Activated T-helper 17 cell treated with anti-CD3 and anti-CD28 coated beads, Interleukin-2, amount 50 U/mL, for 72 hours (primary cell): ENCODE results near the gene FAM193A. TPM values are rescaled to one million over a fixed set of nuclear protein-coding genes. Genes with fewer than 3 reads are reported as not detected.
"Not testable (repeated sequence)": the region's sequence is repeated elsewhere in the genome, so short reads cannot be mapped to it uniquely, and the experiment has no call there.

Source experiments
- ATAC-seq: fragments of 150-1000 bp; cut with Tn5 transposase; replicated peaks from 2 replicates; pipeline ENCODE4 v1.10.0; 2021; ENCODE audit warnings: mild to moderate bottlenecking, moderate library complexity
- H3K27ac Mint-ChIP-seq: one replicate; pipeline ENCODE4 v1.8.0; 2022; ENCODE audit warnings: mixed read lengths
- H3K27me3 Mint-ChIP-seq: one replicate; pipeline ENCODE4 v1.8.0; 2022; ENCODE audit warnings: mixed read lengths
- H3K36me3 Mint-ChIP-seq: one replicate; pipeline ENCODE4 v1.8.0; 2022; ENCODE audit warnings: low read depth, mild to moderate bottlenecking, mixed read lengths
- H3K4me1 Mint-ChIP-seq: one replicate; pipeline ENCODE4 v1.8.0; 2022; ENCODE audit warnings: mixed read lengths
- H3K4me3 Mint-ChIP-seq: one replicate; pipeline ENCODE4 v1.8.0; 2022; ENCODE audit warnings: mild to moderate bottlenecking, mixed read lengths
- H3K9me3 Mint-ChIP-seq: one replicate; pipeline ENCODE4 v1.8.0; 2022; ENCODE audit warnings: mixed read lengths
- total RNA-seq, 2 donors: library from RNA; stranded (reverse); gene quantifications; one replicate each; pipeline ENCODE4 v1.2.3, GENCODE V29; 2022

FAM193A gene
- total RNA-seq, 2 donors from 2014 or later = 28.9 to 35.3 TPM

DNA sequence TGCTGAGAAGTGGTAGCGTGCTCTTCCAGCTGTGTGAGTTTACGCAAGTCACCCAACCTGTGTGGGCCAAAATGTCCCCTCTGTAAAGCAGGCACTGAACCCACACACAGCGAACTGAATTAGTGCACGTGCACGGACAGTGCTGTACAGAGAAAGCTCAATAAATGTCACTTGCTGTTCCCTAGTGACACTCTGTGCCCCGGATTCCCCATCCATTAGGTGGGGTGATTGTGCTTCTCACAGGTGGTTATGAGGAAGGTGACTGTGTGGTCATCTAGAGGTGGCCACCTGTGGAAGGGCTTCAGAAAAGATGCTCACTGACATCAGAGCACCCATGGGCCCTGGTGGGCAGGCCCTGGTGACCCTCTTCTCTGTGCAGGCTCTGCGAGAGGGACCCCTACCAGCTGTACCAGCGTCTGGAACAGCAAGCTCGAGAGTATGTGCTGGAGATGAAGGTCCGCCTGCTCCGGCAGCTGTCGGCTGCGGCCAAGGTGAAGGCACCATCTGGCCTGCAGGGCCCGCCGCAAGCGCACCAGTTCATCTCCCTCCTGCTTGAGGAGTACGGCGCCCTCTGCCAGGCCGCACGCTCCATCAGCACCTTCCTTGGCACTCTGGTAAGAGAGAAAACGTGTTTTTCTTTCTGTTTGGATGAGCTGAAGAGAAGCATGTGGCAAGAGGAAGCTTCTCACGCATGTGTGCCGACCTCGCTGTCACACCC is 94.3 kb downstream of the FAM193A start:
- H3K4me1 Mint-ChIP-seq = no peaks in the 10 kb centered on the region

GRCh38 chr4:2634014-2634413 is 97.6 kb downstream of the FAM193A start:
- no peaks in the 10 kb centered on the region for H3K4me1 Mint-ChIP-seq
- peaks cover 92% of the 10 kb centered on the region for H3K36me3 Mint-ChIP-seq
- no peak for ATAC-seq
- no peaks in the 10 kb centered on the region for H3K9me3 Mint-ChIP-seq
- no peaks in the 10 kb centered on the region for H3K27me3 Mint-ChIP-seq
- H3K27ac Mint-ChIP-seq = peak overlapping the region; percentile 31
- H3K4me3 Mint-ChIP-seq = no peak overlapping the region

More for the DNA sequence above, 94.3 kb downstream of the FAM193A start:
- Mint-ChIP-seq H3K9me3 (no peaks in the 10 kb centered on the region), H3K27ac (no peak overlapping the region), H3K36me3 (peaks cover 90% of the 10 kb centered on the region), H3K4me3 (no peak overlapping the region), H3K27me3 (no peaks in the 10 kb centered on the region)
- no peak for ATAC-seq

GRCh38 chr4:2636331-2636730 is 99.9 kb downstream of the FAM193A start:
- peaks cover 91% of the 10 kb centered on the region for H3K36me3 Mint-ChIP-seq
- no peaks in the 10 kb centered on the region for H3K27me3 Mint-ChIP-seq
- H3K9me3 Mint-ChIP-seq = no peaks in the 10 kb centered on the region
- peak overlapping the region; percentile 46 for H3K27ac Mint-ChIP-seq
- H3K4me1 Mint-ChIP-seq = no peaks in the 10 kb centered on the region
- no peak overlapping the region for H3K4me3 Mint-ChIP-seq
- ATAC-seq = no peak

DNA sequence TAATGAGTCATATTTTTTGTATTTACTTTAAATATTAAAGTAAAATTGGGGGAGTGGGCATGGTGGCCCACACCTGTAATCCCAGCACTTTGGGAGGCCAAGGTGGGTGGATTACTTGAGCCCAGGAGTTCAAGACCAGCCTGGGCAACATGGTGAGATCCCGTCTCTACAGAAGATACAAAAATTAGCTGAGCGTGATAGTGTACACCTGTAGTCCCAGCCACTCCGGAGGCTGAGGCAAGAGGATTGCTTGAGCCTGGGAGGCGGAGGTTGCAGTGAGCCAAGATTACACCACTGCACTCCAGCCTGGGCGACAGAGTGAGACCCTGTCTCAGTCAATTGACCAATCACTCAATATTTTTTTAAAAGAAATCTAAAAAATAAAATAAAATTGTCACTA is 100.5 kb downstream of the FAM193A start:
- not testable (repeated sequence) for H3K27ac Mint-ChIP-seq, H3K4me3 Mint-ChIP-seq, H3K27me3 Mint-ChIP-seq, H3K4me1 Mint-ChIP-seq, H3K9me3 Mint-ChIP-seq, ATAC-seq
- peaks cover 91% of the 10 kb centered on the region for H3K36me3 Mint-ChIP-seq

DNA sequence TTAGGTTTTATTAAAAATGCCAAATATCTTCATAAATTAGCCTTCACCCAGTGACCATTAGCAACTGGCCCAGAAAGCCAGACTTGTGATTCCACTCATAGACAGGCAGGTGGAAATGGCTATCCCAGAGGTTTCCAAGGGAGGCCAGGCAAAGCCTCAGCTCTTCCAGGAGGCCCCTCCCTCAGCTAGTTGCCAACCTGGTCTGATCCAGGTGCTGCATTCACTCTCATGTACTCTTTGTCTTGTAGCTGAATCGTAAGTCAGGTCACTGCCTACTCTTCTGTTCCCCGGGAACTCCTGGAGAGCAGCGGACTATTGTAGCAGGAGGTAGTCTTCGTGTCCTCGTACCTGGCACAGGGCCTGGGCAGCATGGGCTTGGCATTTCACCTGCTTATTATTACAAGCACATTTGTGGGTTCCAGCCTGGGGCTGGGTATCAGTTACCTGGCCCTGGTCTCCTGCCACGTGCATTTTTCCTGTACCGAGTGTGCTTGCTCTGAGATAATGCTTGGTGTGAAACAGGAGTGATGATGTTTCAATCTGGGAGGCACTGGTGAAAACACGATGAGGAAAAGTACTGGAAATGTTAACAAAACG is 101.6 kb downstream of the FAM193A start:
- H3K27me3 Mint-ChIP-seq = no peaks in the 10 kb centered on the region
- H3K4me1 Mint-ChIP-seq = no peaks in the 10 kb centered on the region
- H3K9me3 Mint-ChIP-seq = no peaks in the 10 kb centered on the region
- no peak for ATAC-seq
- peaks cover 95% of the 10 kb centered on the region for H3K36me3 Mint-ChIP-seq
- no peak overlapping the region for H3K27ac Mint-ChIP-seq
- no peak overlapping the region for H3K4me3 Mint-ChIP-seq

DNA sequence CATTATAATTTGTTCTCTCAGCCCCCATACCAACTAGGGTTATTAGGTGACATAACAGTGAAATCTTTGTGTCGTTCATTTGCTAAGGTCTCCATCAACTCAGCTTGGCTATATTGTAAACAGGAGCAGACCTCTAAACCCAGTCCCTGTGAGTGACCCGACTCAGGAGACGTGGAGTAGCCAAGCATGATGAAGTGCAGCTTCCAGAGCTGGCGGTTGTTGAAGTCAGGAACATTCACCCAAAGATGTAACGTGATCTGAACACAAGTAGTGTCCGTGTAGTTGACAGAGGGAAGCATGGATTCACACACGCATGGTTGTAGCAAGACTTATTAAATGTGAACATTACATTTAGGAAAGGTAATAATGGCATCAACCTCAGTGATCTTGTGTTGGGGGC is 102.3 kb downstream of the FAM193A start:
- Mint-ChIP-seq H3K9me3 (no peaks in the 10 kb centered on the region), H3K27me3 (no peaks in the 10 kb centered on the region), H3K27ac (no peak overlapping the region), H3K36me3 (peaks cover 95% of the 10 kb centered on the region), H3K4me1 (no peaks in the 10 kb centered on the region), H3K4me3 (no peak overlapping the region)
- no peak for ATAC-seq

- H3K27ac Mint-ChIP-seq = no peak overlapping the region
- no peak for ATAC-seq
- H3K27me3 Mint-ChIP-seq = no peaks in the 10 kb centered on the region
- no peak overlapping the region for H3K4me3 Mint-ChIP-seq
- peaks cover 97% of the 10 kb centered on the region for H3K36me3 Mint-ChIP-seq
- no peaks in the 10 kb centered on the region for H3K9me3 Mint-ChIP-seq
- no peaks in the 10 kb centered on the region for H3K4me1 Mint-ChIP-seq
These were observed 106.5 kb downstream of the FAM193A start for GRCh38 chr4:2642968-2643367.

DNA sequence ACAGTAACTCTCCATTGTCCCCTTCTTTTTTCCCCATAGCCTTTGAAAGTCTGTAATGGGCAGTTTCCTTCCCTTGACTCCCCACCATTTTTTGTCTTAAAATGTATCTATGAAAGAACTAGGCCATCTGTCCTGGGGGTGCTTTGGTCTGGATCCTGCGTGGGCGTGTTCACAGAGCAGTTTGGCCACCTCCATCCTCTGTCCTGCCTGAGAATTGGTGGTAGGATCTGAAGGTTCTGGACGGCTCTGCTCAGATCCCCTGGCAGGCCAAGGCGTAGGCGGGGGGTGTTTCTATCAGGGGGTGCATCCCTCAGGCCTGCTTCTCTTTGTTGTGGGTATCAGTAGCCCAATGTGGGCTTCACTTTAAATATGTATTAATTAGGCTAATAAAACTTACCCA is 107.1 kb downstream of the FAM193A start:
- H3K9me3 Mint-ChIP-seq = no peaks in the 10 kb centered on the region
- H3K27me3 Mint-ChIP-seq = no peaks in the 10 kb centered on the region
- ATAC-seq = no peak
- no peak overlapping the region for H3K4me3 Mint-ChIP-seq
- no peaks in the 10 kb centered on the region for H3K4me1 Mint-ChIP-seq
- peaks cover 97% of the 10 kb centered on the region for H3K36me3 Mint-ChIP-seq
- H3K27ac Mint-ChIP-seq = no peak overlapping the region

DNA sequence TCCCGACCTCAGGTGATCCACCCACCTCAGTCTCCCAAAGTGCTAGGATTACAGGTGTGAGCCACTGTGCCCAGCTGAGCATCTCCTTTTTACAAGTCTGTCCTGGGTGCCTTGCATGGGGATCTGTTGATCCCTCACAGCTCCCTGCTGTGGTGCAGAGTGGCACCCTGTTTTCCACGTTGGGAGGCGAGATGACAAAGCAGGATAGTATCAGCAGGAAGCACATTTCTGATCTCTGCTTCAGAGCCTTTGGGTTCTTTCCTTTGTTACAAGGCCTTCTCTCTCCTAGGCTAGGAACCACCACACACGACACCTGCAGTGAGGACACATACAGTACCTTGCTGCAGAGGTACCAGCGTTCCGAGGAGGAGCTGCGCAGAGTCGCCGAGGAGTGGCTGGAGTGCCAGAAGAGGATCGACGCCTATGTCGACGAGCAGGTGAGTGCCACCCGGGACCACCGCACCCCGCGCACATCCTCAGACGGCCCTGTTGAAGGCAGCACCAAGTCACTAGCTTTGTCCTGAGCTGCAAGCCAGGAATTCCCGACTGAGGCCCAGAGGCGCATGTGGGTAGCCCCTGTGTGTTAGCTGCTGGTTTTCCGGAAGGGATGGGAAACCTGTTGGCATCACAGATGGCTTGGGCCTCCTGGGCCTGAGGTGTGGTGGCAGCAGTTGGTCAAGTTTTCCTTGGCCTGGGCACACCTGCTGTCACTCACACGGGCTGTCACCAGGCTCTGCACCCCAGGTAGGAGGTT is 110.1 kb downstream of the FAM193A start:
- peaks cover 2% of the 10 kb centered on the region for H3K4me1 Mint-ChIP-seq
- no peaks in the 10 kb centered on the region for H3K27me3 Mint-ChIP-seq
- no peaks in the 10 kb centered on the region for H3K9me3 Mint-ChIP-seq
- peaks cover 96% of the 10 kb centered on the region for H3K36me3 Mint-ChIP-seq
- no peak for ATAC-seq
- H3K4me3 Mint-ChIP-seq = no peak overlapping the region
- H3K27ac Mint-ChIP-seq = no peak overlapping the region

- Mint-ChIP-seq H3K36me3 (peaks cover 90% of the 10 kb centered on the region), H3K4me3 (no peak overlapping the region), H3K27ac (peak overlapping the region; percentile 25), H3K9me3 (no peaks in the 10 kb centered on the region), H3K27me3 (no peaks in the 10 kb centered on the region), H3K4me1 (peaks cover 9% of the 10 kb centered on the region)
- ATAC-seq = no peak
These were observed 111.1 kb downstream of the FAM193A start for GRCh38 chr4:2647403-2648158.

DNA sequence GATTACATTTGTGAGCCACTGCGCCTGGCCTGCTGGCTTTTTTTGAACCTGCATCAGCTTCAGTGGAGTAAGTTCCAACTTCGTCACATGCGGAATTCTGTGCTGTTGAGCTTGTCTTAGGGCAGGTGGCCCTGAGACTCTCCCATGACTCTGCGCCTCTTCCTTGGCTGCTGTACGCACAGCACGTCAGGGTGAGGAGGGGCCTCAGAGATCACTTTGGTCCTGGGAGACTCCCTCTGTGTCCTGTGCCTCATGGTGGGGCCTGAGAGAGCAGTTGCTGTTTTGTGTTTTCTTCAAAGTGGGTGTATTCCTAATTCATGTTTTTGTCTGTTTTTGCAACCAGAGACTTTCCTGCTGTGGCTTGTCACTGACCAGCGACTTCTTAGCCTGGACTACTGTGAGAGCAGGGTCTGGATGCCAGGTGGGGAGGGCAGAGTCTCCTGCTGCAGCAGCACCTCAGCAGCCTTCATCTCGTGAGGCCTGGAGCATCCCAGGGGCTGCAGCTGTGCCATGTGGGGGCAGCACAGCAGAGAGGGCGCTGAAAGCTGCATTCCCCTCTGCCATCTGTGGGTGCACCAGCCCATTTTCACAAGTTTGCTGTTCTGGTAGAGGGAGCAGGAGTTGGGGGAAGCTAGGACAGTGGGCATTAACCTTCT is 111.8 kb downstream of the FAM193A start:
- Mint-ChIP-seq H3K4me1 (peaks cover 11% of the 10 kb centered on the region), H3K27ac (no peak overlapping the region), H3K9me3 (no peaks in the 10 kb centered on the region), H3K4me3 (no peak overlapping the region), H3K27me3 (no peaks in the 10 kb centered on the region), H3K36me3 (peaks cover 82% of the 10 kb centered on the region)
- no peak for ATAC-seq

DNA sequence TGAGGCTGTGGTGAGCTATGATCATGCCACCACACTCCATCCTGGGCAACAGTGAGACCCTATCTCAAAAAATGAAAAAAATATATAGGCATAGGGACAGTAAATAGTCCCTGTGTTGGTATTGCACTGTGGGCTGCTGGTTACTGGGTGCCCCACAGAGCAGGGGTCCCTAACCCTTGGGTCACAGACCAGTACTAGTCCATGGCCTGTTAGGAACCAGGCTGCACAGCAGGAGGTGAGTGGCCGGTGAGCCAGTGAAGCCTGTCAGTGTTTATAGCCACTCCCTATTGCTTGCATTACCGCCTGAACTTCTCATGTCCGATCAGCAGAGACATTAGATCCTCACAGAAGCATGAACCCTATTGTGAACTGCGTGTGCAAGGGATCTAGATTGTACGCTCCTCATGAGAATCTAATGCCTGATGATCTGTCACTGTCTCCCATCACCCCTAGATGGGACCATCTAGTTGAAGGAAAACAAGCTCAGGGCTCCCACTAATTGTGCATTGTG is 113.2 kb downstream of the FAM193A start:
- Mint-ChIP-seq H3K9me3 (no peaks in the 10 kb centered on the region), H3K36me3 (peaks cover 83% of the 10 kb centered on the region), H3K27me3 (no peaks in the 10 kb centered on the region), H3K4me1 (peaks cover 16% of the 10 kb centered on the region), H3K27ac (peak overlapping the region; percentile 8), H3K4me3 (no peak overlapping the region)
- no peak for ATAC-seq

GRCh38 chr4:2650276-2650675 is 113.8 kb downstream of the FAM193A start:
- ATAC-seq = no peak
- Mint-ChIP-seq H3K36me3 (peaks cover 82% of the 10 kb centered on the region), H3K4me3 (no peak overlapping the region), H3K9me3 (no peaks in the 10 kb centered on the region), H3K27ac (peak overlapping the region; percentile 8), H3K27me3 (no peaks in the 10 kb centered on the region), H3K4me1 (peaks cover 16% of the 10 kb centered on the region)

- H3K27ac Mint-ChIP-seq = peak overlapping the region; percentile 74
- no peak for ATAC-seq
- no peaks in the 10 kb centered on the region for H3K27me3 Mint-ChIP-seq
- no peak overlapping the region for H3K4me3 Mint-ChIP-seq
- H3K36me3 Mint-ChIP-seq = peaks cover 76% of the 10 kb centered on the region
- peaks cover 16% of the 10 kb centered on the region for H3K4me1 Mint-ChIP-seq
- no peaks in the 10 kb centered on the region for H3K9me3 Mint-ChIP-seq
These were observed 115.1 kb downstream of the FAM193A start for GRCh38 chr4:2651546-2651945.
